ENCODE data around the gene LRPAP1.

GRCh38 chr4:3501126-3501824 lies 30.9 kb downstream of the LRPAP1 start:
- TF ChIP-seq POLR2A (IDR thresholded peaks at IDR 0.05) (no peak), CTCF (IDR thresholded peaks at IDR 0.05) (no peak)

Data from body of pancreas (tissue), 4 donors.